Thyroid gland (tissue), 4 donors: ENCODE data around the gene PRKCI.

Experiments used
- CTCF ChIP-seq, 6 experiments: fragments of 200-600 bp in 3 of 6; fragments of 450-650 bp in 3 of 6; sonication (generic) in 3 of 6; IDR thresholded peaks; one replicate each; pipeline ENCODE4 v1.5.1; 2016 to 2019; ENCODE audit warnings: antibody characterized with exemption in 6 of 6, mild to moderate bottlenecking in 2 of 6, inconsistent platforms in 1 of 6, moderate library complexity in 1 of 6
- POLR2A ChIP-seq, 2 donors: fragments of 450-650 bp; IDR thresholded peaks; one replicate each; pipeline ENCODE4 v1.6.1; 2017; ENCODE audit warnings: antibody characterized with exemption in 2 of 2, mild to moderate bottlenecking in 2 of 2, moderate library complexity in 1 of 2

GRCh38 chr3:170278627-170279026 is 56.4 kb downstream of the PRKCI start:
- TF ChIP-seq CTCF (IDR thresholded peaks at IDR 0.05) (no peak), POLR2A (IDR thresholded peaks at IDR 0.05) (no peak)
